ENCODE data around the gene EFCAB7. TPM values are rescaled to one million over a fixed set of nuclear protein-coding genes. Genes with fewer than 3 reads are reported as not detected.

The EFCAB7 gene
- total and polyA plus RNA-seq, 2 of the 4 experiments (the other 2 are of a cell fraction), result 2.3 TPM

GRCh38 chr1:63590166-63590560 is 66.8 kb downstream of the EFCAB7 start:
- ChIA-PET CTCF (interaction anchor here (0.9 to 1.4 kb wide), 2 partner anchors 8 to 102 kb away, joined by 3 read pairs; no protein-coding TSS in a partner anchor), POLR2A (ENCODE audit: unreplicated experiment) (no interaction called here)
- Histone ChIP-seq H4K5ac (ENCODE audit: low read depth, low read length) (no peak overlapping the region), H4K20me1 (ENCODE audit: insufficient read depth, low read length) (no peaks in the 10 kb centered on the region), H2BK120ac (ENCODE audit: low read depth, low read length) (no peak overlapping the region), H4K91ac (ENCODE audit: insufficient read depth, low read depth, low read length) (no peak overlapping the region), H2BK20ac (ENCODE audit: low read depth, low read length) (no peak overlapping the region), H3K18ac (ENCODE audit: low read depth, low read length) (no peak overlapping the region), H3K9me1 (ENCODE audit: insufficient read depth, low read length) (peaks cover 4% of the 10 kb centered on the region; the same call in 1 of the 2 replicates), H3K23ac (ENCODE audit: low read depth, low read length) (no peak overlapping the region), H4K8ac (ENCODE audit: low read depth in 2 of 2, low read length in 2 of 2) (no peak overlapping the region), H2AK9ac (replicated peaks; ENCODE audit: low read depth, low read length, poor library complexity) (no peak overlapping the region), H3K36me3 (ENCODE audit: control insufficient read depth, insufficient read depth, low read length) (no peaks in the 10 kb centered on the region), H3K27ac (ENCODE audit: insufficient read depth, low read length) (no peak overlapping the region), H2BK15ac (ENCODE audit: low read depth, low read length) (no peak overlapping the region), H3K9ac (ENCODE audit: low read depth, low read length) (no peak overlapping the region), H2AK5ac (ENCODE audit: low read depth, low read length) (no peak overlapping the region), H3K4ac (ENCODE audit: low read depth, low read length) (no peak overlapping the region), H3K4me1 (ENCODE audit: control insufficient read depth, insufficient read depth, low read length) (peaks cover 4% of the 10 kb centered on the region), H2AFZ (replicated peaks; ENCODE audit: low read length, poor library complexity) (no peak overlapping the region), H3K4me2 (ENCODE audit: low read depth, low read length) (peak overlapping the region; percentile 85), H3K56ac (ENCODE audit: extremely low read depth, insufficient read depth, low read length) (no peak overlapping the region), H2BK5ac (ENCODE audit: low read depth, low read length, poor library complexity, severe bottlenecking) (no peak overlapping the region), H3K9me3 (ENCODE audit: control insufficient read depth, insufficient read depth, low read length) (no peaks in the 10 kb centered on the region), H3K4me3 (ENCODE audit: insufficient read depth, low read depth, low read length) (no peak overlapping the region), H3K27me3 (ENCODE audit: control insufficient read depth, insufficient read depth, low read length) (no peaks in the 10 kb centered on the region), H3K14ac (replicated peaks; ENCODE audit: low read depth, low read length) (no peak overlapping the region), H3K79me1 (ENCODE audit: low read depth in 1 of 2, low read length in 2 of 2) (peaks cover 13 to 17% of the 10 kb centered on the region in 2 experiments; a peak in 3 of 4 replicates)
- dilution Hi-C loops (cut with HindIII; ENCODE audit: low sequenced_read_pairs, unreplicated experiment) (no loop called here), in situ Hi-C loops (cut with MboI; ENCODE audit: low sequenced_read_pairs) (no loop called here), intact Hi-C loops (cut with micrococcal nuclease) (no loop called here)
- DNase-seq, result peak; percentile 88
- BruUV-seq (replicated peaks), result no TSS peak
- ATAC-seq (ENCODE audit: low read depth), result peak; percentile 47
- no CpG with 5 or more reads among the region's 3 CpGs for WGBS, 2 experiments (ENCODE audit: extremely low coverage in 2 of 2, insufficient read length in 1 of 2)
- no peak for TF ChIP-seq CTCF (conservative IDR thresholded peaks at IDR 0.05; ENCODE audit: low read depth, low read length)
- TF ChIP-seq FOS (IDR thresholded peaks at IDR 0.05; ENCODE audit: low read depth, low read length), result 0 out of 2 replicates have a peak, but pooled peaks have one; percentile 11

All from IMR-90 (cell line).